Endothelial cell (in vitro differentiated cells): ENCODE measurements around the gene SFTPB. TPM values are rescaled to one million over a fixed set of nuclear protein-coding genes. Genes with fewer than 3 reads are reported as not detected.
A peak's percentile ranks its signal among the peaks of the same experiment; 100 is the strongest.

Experiments used
- DNase-seq: peaks from one replicate; pipeline ENCODE4 v3.0.0; 2021; ENCODE audit warnings: low spot score
- H3K27ac Mint-ChIP-seq: one replicate; pipeline ENCODE4 v1.8.0; 2021; ENCODE audit warnings: mixed read lengths, inconsistent platforms; ENCODE audit not compliant: unreplicated experiment
- H3K27me3 Mint-ChIP-seq: one replicate; pipeline ENCODE4 v1.8.0; 2021; ENCODE audit warnings: mild to moderate bottlenecking, moderate library complexity, mixed read lengths, inconsistent platforms; ENCODE audit not compliant: unreplicated experiment
- H3K36me3 Mint-ChIP-seq: one replicate; pipeline ENCODE4 v1.8.0; 2021; ENCODE audit warnings: mild to moderate bottlenecking, low read depth, mixed read lengths, inconsistent platforms; ENCODE audit not compliant: unreplicated experiment
- H3K4me1 Mint-ChIP-seq: one replicate; pipeline ENCODE4 v1.8.0; 2021; ENCODE audit warnings: mild to moderate bottlenecking, mixed read lengths, inconsistent platforms; ENCODE audit not compliant: unreplicated experiment
- H3K4me3 Mint-ChIP-seq: one replicate; pipeline ENCODE4 v1.8.0; 2021; ENCODE audit warnings: mild to moderate bottlenecking, mixed read lengths, inconsistent platforms; ENCODE audit not compliant: unreplicated experiment
- H3K9me3 Mint-ChIP-seq: one replicate; pipeline ENCODE4 v1.8.0; 2021; ENCODE audit warnings: mixed read lengths, inconsistent platforms; ENCODE audit not compliant: unreplicated experiment
- total RNA-seq: library from RNA; stranded (reverse); fragmentation: NEBNext Ultra II Directional; extraction: Animal tissue kit (Norgen Biotek cat#: 25700); gene quantifications from one replicate; pipeline ENCODE4 v1.2.1, GENCODE V29; 2021; ENCODE audit not compliant: unreplicated experiment
- TF ChIP-seq, protein P1 (sequence below): fragments of 200-600 bp; sonication (generic); IDR thresholded peaks from one replicate; pipeline ENCODE4 v1.5.0; 2021; ENCODE audit warnings: antibody characterized with exemption; ENCODE audit not compliant: unreplicated experiment

Gene SFTPB
- total RNA-seq, 1 donor from 2014 or later, result not detected

DNA sequence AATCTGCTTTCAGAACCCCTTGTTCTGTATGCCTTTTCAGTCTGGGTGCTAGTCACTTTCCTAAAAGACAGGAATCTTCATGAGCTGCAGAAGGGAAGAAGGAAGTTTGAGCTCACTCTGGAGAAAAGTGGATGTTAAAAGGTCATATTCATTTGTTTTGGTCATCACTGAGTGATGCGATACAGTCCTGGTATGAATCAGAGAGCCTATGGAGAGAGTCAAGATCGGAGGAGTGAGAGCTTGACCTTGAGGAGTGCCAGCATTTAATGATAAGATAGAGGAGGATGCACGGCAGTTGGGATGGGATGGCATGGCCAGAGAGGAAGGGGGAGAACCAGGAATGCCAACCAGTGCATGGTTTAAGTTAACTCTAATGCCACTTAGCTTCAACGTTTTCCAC, 32.4 kb downstream of the SFTPB start:
- H3K27ac Mint-ChIP-seq, result peak overlapping the region; percentile 0
- no peak for DNase-seq
- H3K4me1 Mint-ChIP-seq, result no peaks in the 10 kb centered on the region
- H3K36me3 Mint-ChIP-seq, result peaks cover 40% of the 10 kb centered on the region
- peak overlapping the region; percentile 4 for H3K4me3 Mint-ChIP-seq
- H3K27me3 Mint-ChIP-seq, result no peaks in the 10 kb centered on the region
- H3K9me3 Mint-ChIP-seq, result no peaks in the 10 kb centered on the region
- TF ChIP-seq, protein P1, sequence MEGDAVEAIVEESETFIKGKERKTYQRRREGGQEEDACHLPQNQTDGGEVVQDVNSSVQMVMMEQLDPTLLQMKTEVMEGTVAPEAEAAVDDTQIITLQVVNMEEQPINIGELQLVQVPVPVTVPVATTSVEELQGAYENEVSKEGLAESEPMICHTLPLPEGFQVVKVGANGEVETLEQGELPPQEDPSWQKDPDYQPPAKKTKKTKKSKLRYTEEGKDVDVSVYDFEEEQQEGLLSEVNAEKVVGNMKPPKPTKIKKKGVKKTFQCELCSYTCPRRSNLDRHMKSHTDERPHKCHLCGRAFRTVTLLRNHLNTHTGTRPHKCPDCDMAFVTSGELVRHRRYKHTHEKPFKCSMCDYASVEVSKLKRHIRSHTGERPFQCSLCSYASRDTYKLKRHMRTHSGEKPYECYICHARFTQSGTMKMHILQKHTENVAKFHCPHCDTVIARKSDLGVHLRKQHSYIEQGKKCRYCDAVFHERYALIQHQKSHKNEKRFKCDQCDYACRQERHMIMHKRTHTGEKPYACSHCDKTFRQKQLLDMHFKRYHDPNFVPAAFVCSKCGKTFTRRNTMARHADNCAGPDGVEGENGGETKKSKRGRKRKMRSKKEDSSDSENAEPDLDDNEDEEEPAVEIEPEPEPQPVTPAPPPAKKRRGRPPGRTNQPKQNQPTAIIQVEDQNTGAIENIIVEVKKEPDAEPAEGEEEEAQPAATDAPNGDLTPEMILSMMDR, result no peak

DNA sequence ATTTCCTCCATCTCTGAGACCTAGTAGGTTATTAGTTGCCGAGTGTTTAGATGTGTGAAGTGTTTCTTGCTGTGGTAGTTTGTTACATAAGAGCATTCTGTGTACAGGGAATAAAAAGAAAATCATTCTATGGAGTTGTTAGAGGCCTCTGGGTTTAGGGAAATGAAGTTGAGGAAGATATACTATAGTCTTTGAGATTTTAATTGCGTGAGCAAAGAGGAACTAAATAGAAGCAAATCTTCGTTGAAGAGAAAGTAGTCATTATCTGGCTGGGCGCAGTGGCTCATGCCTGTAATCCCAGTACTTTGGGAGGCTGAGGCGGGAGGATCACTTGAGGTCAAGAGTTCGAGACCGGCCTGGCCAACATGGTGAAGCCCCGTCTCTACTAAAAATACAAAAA, 33.0 kb downstream of the SFTPB start:
- Mint-ChIP-seq H3K27ac (no peak overlapping the region), H3K36me3 (peaks cover 44% of the 10 kb centered on the region), H3K4me3 (no peak overlapping the region), H3K27me3 (no peaks in the 10 kb centered on the region), H3K4me1 (no peaks in the 10 kb centered on the region), H3K9me3 (no peaks in the 10 kb centered on the region)
- TF ChIP-seq, protein P1, result no peak
- DNase-seq, result no peak

DNA sequence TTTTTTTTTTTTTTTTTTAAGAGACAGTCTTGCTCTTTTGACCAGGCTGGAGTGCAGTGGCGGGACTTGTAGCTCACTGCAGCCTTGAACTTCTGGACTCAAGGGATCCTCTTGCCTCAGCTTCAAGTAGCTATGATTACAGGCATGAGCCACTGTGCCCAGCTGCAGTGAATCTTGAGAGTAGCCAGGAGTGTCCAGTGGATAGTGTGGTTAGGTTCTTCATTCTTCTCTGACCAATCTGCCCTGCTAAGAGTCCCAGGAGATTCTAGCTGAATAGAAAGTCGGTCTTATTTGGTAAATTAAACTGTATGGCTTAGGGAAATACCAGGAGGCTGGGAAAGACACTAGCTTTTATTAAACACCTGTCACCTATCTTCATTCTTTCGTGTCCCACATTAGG, 36.7 kb downstream of the SFTPB start:
- Mint-ChIP-seq H3K4me1 (no peaks in the 10 kb centered on the region), H3K36me3 (peaks cover 27% of the 10 kb centered on the region), H3K27me3 (peaks cover 1% of the 10 kb centered on the region), H3K27ac (no peak overlapping the region), H3K4me3 (peak overlapping the region; percentile 71), H3K9me3 (no peaks in the 10 kb centered on the region)
- DNase-seq, result no peak
- TF ChIP-seq, protein P1, result no peak

- TF ChIP-seq, protein P1, result no peak
- Mint-ChIP-seq H3K4me3 (no peak overlapping the region), H3K4me1 (no peaks in the 10 kb centered on the region), H3K27me3 (peaks cover 1% of the 10 kb centered on the region), H3K9me3 (no peaks in the 10 kb centered on the region), H3K27ac (no peak overlapping the region), H3K36me3 (peaks cover 35% of the 10 kb centered on the region)
- DNase-seq, result no peak
Observed at GRCh38 chr2:85628658-85629057, 39.3 kb downstream of the SFTPB start.

DNA sequence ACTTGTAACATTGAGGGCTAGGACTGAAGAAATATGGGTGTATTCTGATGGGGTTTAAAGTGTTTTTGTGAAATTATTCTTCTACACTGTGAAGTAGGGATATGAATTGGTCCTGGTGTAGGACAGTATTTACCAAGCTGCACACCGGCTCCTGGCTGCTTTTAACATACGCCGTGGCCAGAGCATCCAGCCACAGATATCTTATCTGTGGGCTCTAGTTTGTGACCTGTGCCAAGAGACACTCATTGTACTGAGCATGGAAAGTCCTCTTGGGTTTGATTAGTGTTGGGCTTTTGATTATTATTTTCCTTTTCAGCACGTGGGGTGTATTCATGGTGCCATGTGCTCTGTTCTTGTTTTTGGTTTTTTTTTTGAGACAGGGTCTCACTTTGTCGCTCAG, 44.0 kb downstream of the SFTPB start:
- H3K36me3 Mint-ChIP-seq, result peaks cover 36% of the 10 kb centered on the region

More for the DNA sequence above, 44.0 kb downstream of the SFTPB start:
- H3K9me3 Mint-ChIP-seq, result no peaks in the 10 kb centered on the region
- H3K4me1 Mint-ChIP-seq, result peaks cover 1% of the 10 kb centered on the region
- H3K27ac Mint-ChIP-seq, result no peak overlapping the region
- H3K27me3 Mint-ChIP-seq, result peaks cover under 1% of the 10 kb centered on the region
- TF ChIP-seq, protein P1, result no peak
- peak overlapping the region; percentile 23 for H3K4me3 Mint-ChIP-seq
- no peak for DNase-seq
